ENCODE data around the gene UNC13A. TPM values are rescaled to one million over a fixed set of nuclear protein-coding genes. Genes with fewer than 3 reads are reported as not detected.

UNC13A gene
- total RNA-seq, 1 donor from 2014 or later: 0.13 TPM

DNA sequence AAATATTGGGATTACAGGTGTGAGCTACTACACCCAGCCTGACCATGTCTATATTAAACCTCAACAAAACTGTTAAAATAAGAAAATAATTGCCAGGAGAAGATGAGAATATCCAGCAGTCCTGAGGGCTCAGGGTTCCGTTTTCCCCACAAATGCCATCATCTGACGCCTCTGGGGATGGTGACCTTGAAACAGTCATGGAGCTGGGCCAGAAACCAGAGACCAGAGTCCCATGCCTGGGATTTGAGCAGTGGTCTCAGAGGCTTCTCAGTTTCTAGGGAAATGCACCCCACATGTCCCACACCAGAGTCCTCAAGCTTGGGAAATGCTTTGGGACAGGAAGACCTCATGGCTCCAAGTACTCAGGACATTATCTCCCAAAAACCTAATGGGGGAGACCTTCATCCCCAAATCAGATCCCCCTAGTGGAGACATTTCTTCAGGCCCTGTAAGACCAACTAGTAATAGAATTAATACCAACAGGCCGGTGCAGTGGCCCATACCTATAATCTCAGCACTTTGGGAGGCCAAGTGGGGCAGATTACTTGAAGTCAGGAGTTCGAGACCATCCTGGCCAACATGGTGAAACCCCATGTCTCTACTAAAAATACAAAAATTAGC lies 28.3 kb upstream of the UNC13A start:
- no peak for DNase-seq (ENCODE audit: low spot score)
- ATAC-seq: no peak
- intact Hi-C loops (cut with DNase I): no loop called here

DNA sequence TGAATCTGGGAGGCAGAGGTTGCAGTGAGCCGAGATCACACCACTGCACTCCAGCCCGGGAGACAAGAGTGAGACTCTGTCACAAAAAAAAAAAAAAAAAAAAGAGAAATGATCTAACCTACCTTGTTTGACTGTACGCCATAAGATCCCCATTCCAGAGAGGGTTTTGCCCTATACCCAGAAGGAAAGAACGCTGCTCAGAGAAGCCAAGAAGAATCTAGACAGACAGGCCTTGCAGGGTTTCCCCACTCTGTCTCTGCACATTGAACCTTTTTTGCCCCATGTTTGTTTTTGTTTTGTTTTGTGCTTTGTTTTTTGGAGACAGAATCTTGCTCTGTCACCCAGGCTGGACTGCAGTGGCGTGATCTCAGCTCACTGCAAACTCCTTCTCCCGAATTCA lies 23.7 kb upstream of the UNC13A start:
- DNase-seq (ENCODE audit: low spot score) (no peak), ATAC-seq (no peak)
- intact Hi-C loops (cut with DNase I): no loop called here

DNA sequence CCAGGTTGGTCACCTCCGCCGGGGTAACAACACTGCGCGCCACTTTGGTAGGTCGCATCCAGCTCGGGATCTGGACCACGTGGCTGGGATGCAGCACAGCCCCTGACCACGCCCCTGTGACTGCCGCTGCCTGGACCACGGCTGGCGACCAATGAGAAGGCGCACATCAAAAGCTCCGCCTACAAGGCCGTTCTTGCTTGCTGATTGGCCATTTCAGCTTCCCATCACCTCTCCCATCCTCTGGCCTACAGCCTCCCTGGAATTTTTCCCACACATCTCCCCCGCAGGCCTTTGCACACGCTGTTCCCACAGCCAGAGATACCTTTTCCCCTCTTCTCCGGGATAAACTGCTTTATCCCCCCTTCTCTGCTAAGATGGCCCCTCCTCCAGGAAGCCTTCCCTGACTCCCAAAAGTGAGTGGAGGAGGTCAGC lies 18.6 kb upstream of the UNC13A start:
- no peak for ATAC-seq
- intact Hi-C loops (cut with DNase I): loop anchor here (10.0 kb wide), 1 partner anchor 88 kb away; the partner anchor contains the start of gene B3GNT3
- DNase-seq (ENCODE audit: low spot score): no peak

DNA sequence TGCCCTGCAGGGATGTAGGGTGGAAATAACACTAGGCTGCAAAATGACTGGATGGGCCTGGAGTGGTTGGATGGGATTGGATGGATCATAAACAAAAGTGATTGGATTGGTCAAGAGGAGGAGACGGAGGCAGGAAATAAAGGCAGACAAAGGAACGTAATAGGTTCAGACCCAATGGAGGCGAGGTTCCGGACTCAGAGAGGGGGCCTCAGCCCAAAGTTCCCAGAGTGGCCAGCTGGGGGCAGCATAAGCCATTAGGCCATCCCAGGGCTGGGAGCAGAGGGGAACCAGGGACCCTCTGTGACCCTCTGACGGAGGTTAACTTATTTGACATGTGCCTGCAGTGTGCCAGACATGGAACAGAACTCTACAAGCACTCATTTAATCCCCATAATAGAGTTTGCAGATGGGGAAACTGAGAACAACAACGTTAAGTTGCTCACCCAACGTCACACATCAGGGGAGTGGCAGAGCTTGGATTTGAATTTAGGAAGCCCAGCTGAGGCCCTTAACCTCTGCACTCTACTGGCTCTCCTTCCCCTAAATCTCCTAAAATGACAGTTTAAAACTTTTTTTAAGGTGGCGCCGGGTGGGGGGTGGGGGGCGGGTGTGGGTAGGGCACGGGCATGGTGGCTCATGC lies 15.8 kb upstream of the UNC13A start:
- peak; percentile 78 for DNase-seq (ENCODE audit: low spot score)
- intact Hi-C loops (cut with DNase I): loop anchor here (10.0 kb wide), 1 partner anchor 91 kb away; the partner anchor contains the start of gene B3GNT3
- peak; percentile 66 for ATAC-seq

DNA sequence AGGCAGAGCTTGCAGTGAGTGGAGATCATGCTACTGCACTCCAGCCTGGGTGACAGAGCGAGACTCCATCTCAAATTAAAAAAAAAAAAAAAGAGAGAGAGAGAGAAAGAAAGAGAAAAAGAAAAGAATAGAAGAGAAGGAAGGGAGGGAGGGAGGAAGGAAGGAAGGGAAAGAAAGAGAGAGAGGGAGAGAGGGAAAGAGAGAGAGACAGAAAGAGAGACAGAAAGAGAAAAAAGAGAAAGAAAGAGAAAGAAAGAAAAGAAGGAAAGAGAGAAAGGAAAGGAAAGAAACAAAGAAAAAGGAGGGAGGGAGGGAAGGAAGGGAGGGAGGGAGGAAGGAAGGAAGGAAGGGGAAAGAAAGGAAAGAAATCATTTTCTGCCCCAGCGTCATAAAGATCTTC lies 7.0 kb upstream of the UNC13A start:
- ATAC-seq (no peak), DNase-seq (ENCODE audit: low spot score) (no peak)
- intact Hi-C loops (cut with DNase I): no loop called here

DNA sequence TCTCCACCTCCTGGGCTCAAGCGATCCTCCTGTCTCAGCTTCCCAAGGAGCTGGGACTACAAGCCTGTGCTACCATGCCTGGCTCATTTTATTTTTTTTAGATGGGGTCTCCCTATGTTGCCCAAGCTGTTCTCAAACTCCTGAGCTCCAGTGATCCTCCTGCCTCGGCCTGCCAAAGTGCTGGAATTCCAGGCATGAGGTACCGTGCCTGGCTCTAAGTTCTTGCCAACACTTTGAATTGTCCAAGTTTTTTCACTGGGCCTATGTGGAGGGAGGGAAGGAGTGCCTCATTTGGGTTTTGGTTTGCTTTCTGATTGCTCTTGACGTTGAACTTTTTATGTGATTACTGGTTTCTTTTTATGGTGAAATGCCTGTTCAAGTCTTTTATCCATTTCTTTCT lies 4.4 kb upstream of the UNC13A start:
- intact Hi-C loops (cut with DNase I): no loop called here
- ATAC-seq (no peak), DNase-seq (ENCODE audit: low spot score) (no peak)

DNA sequence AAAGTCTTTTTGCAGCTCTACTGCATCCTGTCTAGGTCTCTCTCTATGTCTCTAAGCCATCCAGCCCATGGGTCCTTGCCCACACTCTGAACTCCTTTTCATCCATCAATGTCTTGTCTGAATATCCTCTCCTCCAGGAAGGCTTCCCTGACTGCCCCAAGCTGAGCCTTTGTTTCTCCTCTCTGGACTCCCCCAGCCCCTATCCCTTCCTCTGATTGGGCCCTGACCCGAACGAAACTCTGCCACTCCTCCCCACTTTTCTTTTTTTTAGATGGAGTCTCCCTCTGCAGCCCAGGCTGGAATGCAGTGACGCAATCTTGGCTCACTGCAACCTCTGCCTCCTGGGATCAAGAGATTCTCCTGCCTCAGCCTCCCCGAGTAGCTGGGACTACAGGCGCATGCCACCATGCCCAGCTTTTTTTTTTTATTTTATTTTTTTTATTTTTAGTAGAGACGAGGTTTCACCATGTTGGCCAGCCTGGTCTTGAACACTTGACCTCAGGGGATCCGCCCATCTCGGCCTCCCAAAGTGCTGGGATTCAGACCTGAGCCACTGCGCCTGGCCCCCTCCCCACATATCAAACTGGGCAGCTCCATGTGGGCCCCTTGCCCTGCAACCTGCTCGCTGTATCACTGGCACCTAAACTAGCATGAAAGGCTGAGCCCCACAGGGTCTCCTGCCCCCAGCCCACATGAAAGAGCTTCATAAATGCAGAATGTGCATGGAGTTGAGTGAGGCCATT lies 870 bp upstream of the UNC13A start:
- intact Hi-C loops (cut with DNase I): no loop called here
- DNase-seq (ENCODE audit: low spot score): no peak
- ATAC-seq: no peak

DNA sequence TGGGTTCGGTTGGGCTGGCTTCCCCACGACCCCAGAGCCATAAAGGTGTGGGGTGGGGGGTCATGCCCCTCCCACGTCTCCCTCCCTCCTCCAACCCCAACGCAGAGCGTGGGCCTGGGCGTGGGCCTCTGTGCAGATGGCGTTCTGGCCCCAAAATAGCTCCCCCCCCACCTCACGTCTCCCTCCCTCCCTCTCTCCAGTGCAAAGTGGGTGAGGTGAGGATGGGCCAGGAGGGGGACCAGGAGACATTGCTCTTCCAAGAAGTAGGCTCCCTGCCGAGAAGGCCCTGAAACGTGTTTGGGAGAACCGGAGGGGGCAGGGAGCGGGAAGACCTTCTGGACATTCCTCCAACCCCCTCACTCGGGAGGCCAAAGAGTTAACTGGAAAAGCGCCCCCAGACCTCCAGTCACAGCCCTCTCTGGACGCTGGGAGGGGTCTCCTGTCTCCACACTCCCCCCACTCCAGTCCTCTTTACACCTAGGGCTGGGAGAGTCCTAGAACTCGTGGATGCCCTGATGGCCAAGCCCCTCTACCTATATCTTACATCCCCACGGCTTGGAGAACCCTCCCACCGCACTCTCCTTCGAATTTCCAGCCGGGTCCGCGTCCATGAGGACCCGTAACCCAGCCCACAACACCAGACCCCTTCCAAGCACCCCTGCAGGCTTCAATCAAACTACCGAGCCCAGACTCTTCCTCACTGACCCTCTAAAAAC lies 855 bp downstream of the UNC13A start:
- ATAC-seq: no peak
- intact Hi-C loops (cut with DNase I): no loop called here
- DNase-seq (ENCODE audit: low spot score): no peak

DNA sequence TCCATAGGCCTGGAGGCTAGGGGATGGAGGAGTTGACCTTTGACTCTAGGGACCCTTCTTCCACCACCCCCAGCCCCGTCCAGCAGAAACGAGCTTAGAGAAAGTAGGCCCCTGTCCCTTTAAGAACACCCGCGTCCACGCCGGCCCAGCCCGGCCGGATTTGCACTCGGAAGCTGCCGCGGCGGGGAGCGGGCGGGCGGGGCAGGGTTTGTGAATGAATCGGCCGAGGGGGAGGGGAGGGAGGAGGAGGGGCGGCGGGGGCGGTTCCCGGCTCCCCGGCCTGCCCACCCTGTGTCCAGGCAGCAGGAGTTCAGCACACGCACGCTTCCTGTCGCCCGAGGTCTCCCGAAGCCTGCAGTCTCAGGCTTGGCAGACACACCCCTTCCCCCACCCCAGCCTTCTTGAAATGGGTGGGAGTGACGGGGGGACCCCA lies 1.5 kb downstream of the UNC13A start:
- no peak for ATAC-seq
- DNase-seq (ENCODE audit: low spot score): no peak
- intact Hi-C loops (cut with DNase I): no loop called here

DNA sequence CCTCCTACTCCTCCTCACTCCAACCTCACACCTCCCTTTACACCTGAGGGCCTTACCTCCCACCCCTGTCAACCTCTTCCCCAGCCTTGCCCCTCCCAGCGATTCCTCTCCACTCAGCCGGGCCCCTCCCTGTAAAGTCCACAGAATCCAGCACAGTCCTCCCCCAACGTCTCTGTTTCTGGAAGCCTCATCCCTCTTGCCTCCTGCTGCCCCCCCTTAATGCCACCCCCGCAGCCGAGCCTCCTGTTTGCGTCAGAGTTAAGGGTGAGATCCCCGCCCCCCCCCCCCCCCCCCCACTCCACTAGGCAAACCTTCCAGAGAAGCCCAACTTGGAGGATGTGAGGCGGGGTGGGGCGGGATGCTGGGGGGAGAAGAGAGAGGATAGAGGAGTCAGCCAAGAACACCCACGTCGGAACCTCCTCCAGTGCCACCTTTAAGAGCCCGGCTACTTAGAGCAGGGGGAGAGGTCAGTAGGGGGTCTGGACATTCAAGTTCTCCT lies 2.1 kb downstream of the UNC13A start:
- no peak for DNase-seq (ENCODE audit: low spot score)
- intact Hi-C loops (cut with DNase I): no loop called here
- no peak for ATAC-seq

DNA sequence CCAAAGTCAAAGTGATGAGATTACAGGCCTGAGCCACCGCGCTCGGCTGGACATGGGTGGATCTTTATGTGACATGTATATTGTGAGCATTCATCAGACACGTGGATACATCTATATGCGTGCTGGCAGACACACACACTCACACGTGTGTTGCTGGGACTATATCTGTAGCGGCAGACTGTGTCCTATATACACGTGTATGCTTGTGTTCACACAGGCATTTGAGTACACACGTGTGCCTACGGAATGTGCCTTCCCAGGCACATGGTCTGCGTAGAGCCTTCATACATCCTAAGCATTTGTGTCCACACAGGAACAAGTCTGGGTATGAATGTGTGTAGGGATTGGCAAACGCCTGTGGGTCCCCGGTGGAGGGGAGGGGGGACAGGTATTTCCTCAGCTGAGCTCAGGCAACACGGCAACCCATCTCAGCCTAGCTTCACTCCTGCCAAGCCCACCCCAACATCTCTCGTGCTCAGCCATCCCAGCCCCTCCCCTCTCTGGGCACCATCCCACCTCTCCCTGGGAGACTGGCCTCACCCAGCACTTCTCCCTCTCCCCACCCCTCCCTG lies 2.6 kb downstream of the UNC13A start:
- DNase-seq (ENCODE audit: low spot score) (no peak), ATAC-seq (no peak)
- intact Hi-C loops (cut with DNase I): no loop called here

DNA sequence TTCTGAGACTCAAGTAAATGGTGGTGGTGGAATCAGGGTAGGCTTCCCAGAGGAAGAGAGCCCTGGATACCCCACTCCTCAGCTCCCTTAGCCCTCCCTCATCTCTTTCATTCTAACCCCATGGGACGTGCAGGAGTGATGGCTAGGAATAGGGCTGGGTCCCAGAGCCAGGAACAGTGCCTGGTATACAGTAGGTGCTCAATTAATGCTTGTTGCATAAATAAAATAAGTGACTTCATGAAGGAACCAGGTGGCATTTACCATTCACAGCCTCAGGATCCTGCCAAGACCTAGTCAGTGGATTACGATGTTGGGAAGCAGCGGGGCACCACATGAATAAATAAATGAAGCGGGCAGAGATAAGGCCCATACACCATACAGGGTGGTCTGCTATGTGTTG lies 3.9 kb downstream of the UNC13A start:
- no peak for DNase-seq (ENCODE audit: low spot score)
- no peak for ATAC-seq
- intact Hi-C loops (cut with DNase I): no loop called here

DNA sequence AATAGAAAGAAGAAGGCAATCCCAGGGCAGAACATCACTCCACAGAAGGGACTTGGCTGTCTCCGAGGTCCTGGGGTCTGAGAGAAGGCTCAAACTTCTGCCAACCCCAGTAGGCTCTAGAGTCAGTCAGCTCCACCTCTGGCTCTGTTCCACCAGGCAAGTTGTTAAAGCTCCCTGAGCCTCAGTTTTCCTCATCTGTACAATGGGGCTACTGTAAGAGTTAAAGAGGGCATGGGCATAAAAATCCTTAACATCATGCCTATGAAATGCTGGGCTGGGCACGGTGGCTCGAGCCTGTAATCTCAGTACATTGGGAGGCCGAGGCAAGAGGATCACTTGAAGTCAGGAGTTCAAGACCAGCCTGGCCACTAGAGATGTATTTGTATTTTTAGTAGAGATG lies 5.1 kb downstream of the UNC13A start:
- no peak for DNase-seq (ENCODE audit: low spot score)
- intact Hi-C loops (cut with DNase I): no loop called here
- no peak for ATAC-seq

DNA sequence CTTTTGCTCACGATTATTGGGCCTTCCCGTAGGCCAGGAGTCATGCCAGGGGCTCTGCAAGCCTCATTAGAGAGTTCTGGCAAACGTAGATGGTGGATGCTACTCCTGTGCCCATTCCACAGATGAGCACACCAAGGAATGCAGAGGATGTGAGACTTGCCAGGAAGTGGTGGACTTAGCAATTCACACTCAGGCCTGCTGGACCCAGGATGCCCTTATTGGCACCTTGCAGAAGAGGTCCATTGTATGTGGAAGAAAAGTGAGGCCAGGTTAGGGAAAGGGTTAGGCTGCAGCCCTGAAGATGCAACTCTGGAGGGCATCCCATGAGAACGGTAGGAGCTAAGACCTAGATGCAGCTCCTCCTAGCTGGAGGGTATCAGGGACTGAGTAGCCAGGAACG lies 5.9 kb downstream of the UNC13A start:
- DNase-seq (ENCODE audit: low spot score): no peak
- no peak for ATAC-seq
- intact Hi-C loops (cut with DNase I): no loop called here

DNA sequence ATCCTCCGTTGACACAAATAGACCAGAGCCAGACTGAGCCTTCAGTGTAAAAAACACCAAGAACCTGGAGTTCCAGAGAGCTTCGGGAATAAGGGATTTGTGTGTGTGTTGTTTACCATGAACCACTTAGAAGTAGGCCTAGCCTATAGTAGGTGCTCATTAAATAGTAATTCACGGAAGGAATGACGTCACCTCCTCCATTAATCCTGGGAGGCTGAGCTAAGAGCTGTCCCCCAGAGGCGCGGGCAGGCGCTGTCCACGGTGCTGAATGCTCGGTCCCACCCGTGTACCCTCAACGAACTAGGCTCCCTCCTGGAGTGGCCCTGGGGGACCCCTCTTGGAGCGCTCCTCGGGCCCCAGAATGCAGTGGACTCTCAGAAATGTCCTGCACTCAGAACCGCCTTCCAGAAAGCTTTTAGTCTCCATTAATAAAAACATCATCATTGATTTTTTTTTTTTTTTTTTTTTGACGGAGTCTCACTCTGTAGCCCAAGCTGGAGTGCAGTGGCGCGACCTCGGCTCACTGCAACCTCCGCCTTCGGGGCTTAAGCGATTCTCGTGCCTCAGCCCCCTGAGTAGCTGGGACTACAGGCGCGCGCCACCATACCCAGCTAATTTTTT lies 6.5 kb downstream of the UNC13A start:
- peak; percentile 50 for ATAC-seq
- DNase-seq (ENCODE audit: low spot score): no peak
- intact Hi-C loops (cut with DNase I): no loop called here

DNA sequence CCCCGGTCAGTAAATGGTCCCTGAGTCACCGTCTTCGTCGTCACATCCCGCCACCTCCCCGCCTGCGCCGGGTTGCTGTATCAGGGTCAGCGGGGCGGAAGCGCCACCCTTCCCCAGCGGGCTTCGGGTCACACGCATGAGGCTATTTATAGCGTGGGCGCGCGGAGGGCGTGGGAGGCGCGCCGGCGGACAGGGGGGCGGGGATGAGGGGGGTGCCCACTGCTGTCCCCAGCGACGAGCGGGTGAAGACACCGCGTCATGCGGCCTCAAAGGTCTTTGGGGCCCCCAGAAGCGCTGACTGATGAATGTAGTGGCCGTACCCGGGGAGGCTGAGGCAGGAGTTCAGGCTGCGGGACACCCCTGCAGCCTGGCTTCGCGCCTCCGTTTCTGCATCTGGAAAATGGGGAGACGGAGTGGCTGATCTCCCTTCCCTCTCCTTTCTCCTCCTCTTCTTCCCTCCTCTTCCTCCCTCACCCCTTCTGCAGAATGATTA lies 7.9 kb downstream of the UNC13A start:
- peak; percentile 90 for ATAC-seq
- DNase-seq (ENCODE audit: low spot score): peak; percentile 74
- intact Hi-C loops (cut with DNase I): no loop called here

DNA sequence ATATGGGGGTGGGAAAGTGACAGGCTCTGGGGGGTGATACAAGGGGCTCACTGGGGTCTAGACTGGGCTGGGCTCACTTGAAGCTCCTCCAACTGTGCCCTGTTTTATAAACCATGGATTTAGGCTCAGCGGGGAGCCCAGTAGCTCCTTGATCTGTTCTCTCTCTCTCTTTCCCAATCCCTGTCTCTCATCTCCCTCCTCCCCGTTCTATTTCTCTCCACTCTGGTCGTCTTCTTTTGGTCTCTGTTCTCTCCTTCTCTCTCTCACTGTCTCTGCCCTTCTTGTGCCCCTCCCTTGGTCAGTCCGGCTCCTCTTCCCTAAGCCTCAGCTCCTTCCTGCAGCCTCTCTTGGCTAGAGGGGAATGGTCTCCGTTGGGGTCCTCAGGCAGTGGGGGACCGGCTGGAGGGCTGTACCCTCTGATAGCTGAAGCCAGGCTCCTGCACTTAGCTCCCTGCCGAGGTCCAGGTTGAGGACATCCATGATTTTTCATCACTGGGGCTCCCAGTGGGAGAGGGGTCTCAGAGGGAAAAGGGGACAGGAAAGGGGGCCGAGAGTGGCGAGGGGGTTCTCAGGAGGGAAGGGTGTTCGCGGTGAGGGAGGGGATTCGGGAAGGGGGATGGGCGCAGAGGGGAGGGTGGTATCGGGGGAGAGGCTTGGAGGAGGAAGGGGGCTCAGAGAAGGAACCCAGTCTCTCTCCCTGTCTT lies 8.5 kb downstream of the UNC13A start:
- intact Hi-C loops (cut with DNase I): no loop called here
- DNase-seq (ENCODE audit: low spot score) (no peak), ATAC-seq (no peak)

DNA sequence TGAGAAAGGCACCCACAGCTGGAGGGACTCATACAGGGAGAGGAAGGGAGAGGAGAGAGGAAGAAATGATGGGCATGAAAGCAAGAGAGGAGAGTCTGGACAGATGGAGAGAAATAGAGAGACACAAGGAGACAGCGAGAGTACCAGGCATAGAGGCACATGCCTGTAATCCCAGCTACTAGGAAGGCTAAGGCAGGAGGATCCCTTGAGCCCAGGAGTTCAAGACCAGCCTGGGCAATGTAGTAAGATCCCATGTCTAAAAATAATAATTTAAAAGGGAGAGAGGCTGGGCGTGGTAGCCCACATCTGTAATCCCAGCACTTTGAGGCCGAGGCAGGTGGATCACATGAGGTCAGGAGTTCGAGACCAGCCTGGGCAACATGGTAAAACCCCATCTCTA lies 9.3 kb downstream of the UNC13A start:
- ATAC-seq (no peak), DNase-seq (ENCODE audit: low spot score) (no peak)
- intact Hi-C loops (cut with DNase I): no loop called here

All from sciatic nerve (tissue), 2 donors.